Measurements from ENCODE around the gene AURKB.

- no peak for TF ChIP-seq CTCF (conservative IDR thresholded peaks at IDR 0.05; ENCODE audit: low read length)
- TF ChIP-seq EZH2phosphoT487 (IDR thresholded peaks at IDR 0.05; ENCODE audit: borderline replicate concordance), result no peak
These were observed 12.4 kb upstream of the AURKB start for GRCh38 chr17:8222630-8223355.
